Measurements from ENCODE around the gene ANK3. TPM values are rescaled to one million over a fixed set of nuclear protein-coding genes. Genes with fewer than 3 reads are reported as not detected.
"Not testable (repeated sequence)": the region's sequence is repeated elsewhere in the genome, so short reads cannot be mapped to it uniquely, and the experiment has no call there.

The ANK3 gene
- total RNA-seq, 4 donors from 2014 or later = 86.3 to 224 (median 139) TPM

DNA sequence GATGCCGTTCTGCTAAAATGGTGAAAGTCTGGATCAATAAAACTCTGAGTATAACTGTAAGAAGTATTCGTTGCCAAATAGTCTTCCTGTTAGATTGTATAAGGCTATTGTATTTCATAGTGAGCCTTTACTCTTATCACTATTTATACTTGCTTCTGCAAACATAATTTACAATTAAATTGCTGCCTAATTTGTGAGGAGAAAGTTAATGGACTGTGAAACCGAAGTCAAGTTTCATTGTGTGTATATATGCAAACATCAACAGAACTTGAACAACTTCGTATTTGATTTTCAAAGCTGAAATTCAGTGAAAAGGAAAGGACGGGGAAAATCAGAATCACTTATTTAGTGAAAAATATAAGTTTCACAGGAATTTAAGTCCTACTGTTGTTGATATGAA, 347.4 kb downstream of the ANK3 start:
- H3K4me3 ChIP-seq = no peak overlapping the region
- no peak overlapping the region for H3K27ac ChIP-seq
- TF ChIP-seq POLR2A (IDR thresholded peaks at IDR 0.05) (no peak), EP300 (IDR thresholded peaks at IDR 0.05) (no peak), CTCF (IDR thresholded peaks at IDR 0.05) (no peak)
- no peak for DNase-seq (ENCODE audit: low spot score in 2 of 2)
- 49 to 75% methylated on average over 5 of the region's 5 CpGs for WGBS, 2 donors
- peaks cover 0 to 38% (median 2%) of the 10 kb centered on the region in 4 donors for H3K4me1 ChIP-seq
- H3K9me3 ChIP-seq = no peaks in the 10 kb centered on the region
- H3K27me3 ChIP-seq = no peaks in the 10 kb centered on the region
- peaks cover 0 to 6% (median 0%) of the 10 kb centered on the region in 3 donors for H3K36me3 ChIP-seq

GRCh38 chr10:60041489-60042133, 348.1 kb downstream of the ANK3 start:
- no peaks in the 10 kb centered on the region for H3K27me3 ChIP-seq
- H3K36me3 ChIP-seq = peaks cover 0 to 6% (median 0%) of the 10 kb centered on the region in 3 donors
- peaks cover 0 to 38% (median 2%) of the 10 kb centered on the region in 4 donors for H3K4me1 ChIP-seq
- peak overlapping the region in 1 of 4 donors; percentile 25 for H3K27ac ChIP-seq
- no peak for DNase-seq (ENCODE audit: low spot score in 2 of 2)
- H3K9me3 ChIP-seq = no peaks in the 10 kb centered on the region
- 76% methylated on average over 3 of the region's 3 CpGs for WGBS, 2 donors
- TF ChIP-seq CTCF (IDR thresholded peaks at IDR 0.05) (no peak), EP300 (IDR thresholded peaks at IDR 0.05) (no peak), POLR2A (IDR thresholded peaks at IDR 0.05) (no peak)
- no peak overlapping the region for H3K4me3 ChIP-seq

DNA sequence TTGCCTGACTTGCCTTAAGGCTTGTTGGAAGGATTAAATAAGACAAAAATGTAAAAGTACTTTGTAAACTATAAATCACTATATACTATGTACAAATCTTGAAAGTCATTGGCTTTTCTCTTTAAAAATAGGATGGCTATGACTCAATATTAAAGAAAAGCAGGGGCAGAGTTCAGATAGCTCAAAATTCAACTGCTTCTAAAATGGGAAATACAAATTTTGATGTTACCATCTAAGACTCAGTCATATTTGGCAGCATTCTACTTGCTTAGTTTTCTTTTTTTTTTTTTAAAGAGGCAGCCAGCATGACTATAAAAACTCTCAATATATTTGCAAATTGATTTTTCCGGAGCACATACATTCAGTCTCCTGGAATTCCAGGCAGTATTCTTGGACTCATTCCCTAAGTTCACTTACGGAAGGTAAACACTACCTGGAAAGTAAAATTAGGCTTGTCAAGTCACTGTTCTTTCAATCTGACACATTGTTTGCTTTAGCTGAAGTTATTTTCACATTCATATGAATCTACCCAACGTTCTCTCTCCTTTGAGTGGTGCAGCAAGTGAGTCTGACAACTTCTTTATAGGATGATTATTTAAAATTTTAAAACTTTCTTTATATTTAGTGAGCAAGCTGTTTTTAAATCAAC, 349.5 kb downstream of the ANK3 start:
- WGBS, 2 donors = 53 to 62% methylated on average over 3 of the region's 3 CpGs
- TF ChIP-seq POLR2A (IDR thresholded peaks at IDR 0.05) (no peak), CTCF (IDR thresholded peaks at IDR 0.05) (no peak), EP300 (IDR thresholded peaks at IDR 0.05) (no peak)
- Histone ChIP-seq H3K27ac (peak overlapping the region in 2 of 4 donors; percentile 4 to 6), H3K4me3 (no peak overlapping the region), H3K9me3 (no peaks in the 10 kb centered on the region), H3K4me1 (peaks cover 0 to 31% (median 2%) of the 10 kb centered on the region in 4 donors), H3K27me3 (no peaks in the 10 kb centered on the region), H3K36me3 (peaks cover 0 to 6% (median 0%) of the 10 kb centered on the region in 3 donors)
- no peak for DNase-seq (ENCODE audit: low spot score in 2 of 2)

- WGBS, 2 donors = 79 to 95% methylated on average over 1 of the region's 1 CpG
- Histone ChIP-seq H3K27me3 (no peaks in the 10 kb centered on the region), H3K36me3 (peaks cover 0 to 6% (median 0%) of the 10 kb centered on the region in 3 donors), H3K4me1 (peaks cover 0 to 17% (median 0%) of the 10 kb centered on the region in 4 donors), H3K27ac (no peak overlapping the region), H3K4me3 (no peak overlapping the region), H3K9me3 (no peaks in the 10 kb centered on the region)
- TF ChIP-seq EP300 (IDR thresholded peaks at IDR 0.05) (no peak), CTCF (IDR thresholded peaks at IDR 0.05) (no peak), POLR2A (IDR thresholded peaks at IDR 0.05) (no peak)
- DNase-seq (ENCODE audit: low spot score in 2 of 2) = no peak
Measured at GRCh38 chr10:60035984-60036383, 353.7 kb downstream of the ANK3 start.

GRCh38 chr10:60035375-60035774, 354.3 kb downstream of the ANK3 start:
- H3K4me3 ChIP-seq; H3K9me3 ChIP-seq; H3K27ac ChIP-seq; H3K36me3 ChIP-seq; H3K27me3 ChIP-seq; DNase-seq (ENCODE audit: low spot score in 2 of 2): not testable (repeated sequence)
- H3K4me1 ChIP-seq = peaks cover 0 to 13% (median 0%) of the 10 kb centered on the region in 4 donors
- WGBS, 2 donors = 91 to 97% methylated on average over 5 of the region's 5 CpGs

All from tibial nerve (tissue), 4 donors.